Measurements from ENCODE around the gene ING3.

The ING3 gene

DNA sequence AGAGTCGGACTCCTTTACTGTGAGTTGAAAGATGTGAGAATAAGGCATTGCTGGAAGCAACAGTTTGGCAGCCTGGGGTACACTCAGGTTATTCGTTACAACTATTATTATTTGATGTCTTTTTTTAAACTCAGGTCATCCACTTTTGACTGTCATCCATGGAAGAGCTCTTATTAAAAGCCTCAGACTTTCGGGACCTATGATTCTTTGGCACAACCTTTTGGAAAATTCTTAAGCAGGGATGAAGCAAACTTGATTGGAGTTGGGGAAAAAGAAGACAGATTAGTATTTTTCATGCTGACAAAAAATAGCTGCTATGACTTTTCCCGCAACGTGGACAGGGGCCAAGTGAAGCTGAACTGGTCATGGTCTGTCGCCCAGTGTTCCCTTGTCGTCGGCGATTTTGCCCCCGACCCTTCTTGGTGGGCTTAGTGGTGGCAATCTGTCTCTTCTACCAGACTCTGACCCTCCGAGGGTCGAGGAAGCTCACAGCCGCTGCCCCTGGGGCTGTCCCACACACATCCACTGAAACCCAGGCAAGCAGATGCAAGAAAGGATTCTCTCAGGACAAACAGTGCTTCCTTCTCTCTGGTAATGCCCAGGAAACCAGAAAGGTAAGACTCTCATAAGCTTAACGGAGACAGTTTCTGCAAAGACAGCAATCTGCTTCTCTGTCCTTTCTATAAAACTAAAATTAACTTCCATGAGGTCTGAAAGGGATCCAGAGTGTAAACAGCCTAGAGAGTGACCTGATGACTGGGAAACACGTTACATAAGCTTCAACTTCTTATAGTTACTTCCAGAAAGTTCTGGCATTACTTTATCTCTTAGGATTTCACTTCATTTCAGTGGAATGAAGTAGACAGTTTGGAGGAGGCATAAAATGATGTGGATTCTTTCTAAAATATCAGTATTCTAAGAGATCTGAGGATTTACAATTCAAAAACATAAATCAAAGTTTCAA lies 39.0 kb downstream of the ING3 start:
- DNase-seq, result peak; percentile 49

DNA sequence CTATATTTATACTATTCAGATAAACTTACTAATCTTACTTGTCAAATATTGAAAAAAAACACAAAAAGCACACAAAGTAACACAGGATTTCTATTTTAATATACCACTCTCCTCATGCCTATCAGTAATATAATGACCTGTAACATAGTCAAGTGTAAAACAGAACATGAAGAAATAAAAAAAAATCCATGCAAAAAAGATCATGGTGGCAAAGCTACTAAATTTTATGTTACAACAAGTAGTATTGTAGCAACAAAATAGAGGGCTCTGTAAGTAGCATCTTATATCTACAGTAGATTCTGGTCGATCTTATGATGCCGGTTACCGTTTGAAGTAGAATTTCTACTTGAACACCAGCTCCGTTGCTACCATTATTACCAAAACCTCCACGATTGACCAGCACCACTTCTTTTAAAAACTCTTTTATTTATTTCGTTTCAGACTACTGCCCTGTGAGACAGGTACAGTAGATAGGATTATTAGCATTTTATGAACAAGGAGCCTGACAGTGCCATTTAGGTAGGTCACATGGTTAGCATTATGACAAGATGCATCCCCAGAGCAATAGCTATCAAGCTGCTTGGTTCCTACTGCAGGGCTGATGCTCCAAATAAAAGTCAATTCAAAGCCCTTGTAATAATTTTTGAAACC lies 40.0 kb downstream of the ING3 start:
- peak; percentile 65 for DNase-seq

GRCh38 chr7:120991161-120991560 lies 40.6 kb downstream of the ING3 start:
- no peak for DNase-seq

DNA sequence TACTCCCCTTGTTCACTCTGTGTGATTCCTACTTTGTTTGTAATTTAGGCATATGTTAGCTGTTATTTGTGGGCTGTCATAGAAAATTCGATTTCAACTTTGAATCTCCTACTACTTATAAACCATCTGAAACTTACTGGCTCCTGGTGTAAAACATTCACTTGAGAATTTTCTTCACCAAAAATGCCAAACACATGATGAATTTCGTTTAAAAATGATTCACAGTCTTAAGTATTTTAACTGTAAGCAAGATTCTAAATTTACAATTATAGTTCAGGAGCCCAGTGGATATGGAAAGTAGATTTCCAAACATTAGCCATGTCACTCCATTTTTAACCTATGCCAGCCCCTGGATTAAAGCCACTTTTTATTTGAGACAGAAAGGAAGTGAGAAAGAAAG lies 41.0 kb downstream of the ING3 start:
- peak; percentile 51 for DNase-seq

GRCh38 chr7:120992272-120992964 lies 41.8 kb downstream of the ING3 start:
- peak; percentile 42 for DNase-seq

DNA sequence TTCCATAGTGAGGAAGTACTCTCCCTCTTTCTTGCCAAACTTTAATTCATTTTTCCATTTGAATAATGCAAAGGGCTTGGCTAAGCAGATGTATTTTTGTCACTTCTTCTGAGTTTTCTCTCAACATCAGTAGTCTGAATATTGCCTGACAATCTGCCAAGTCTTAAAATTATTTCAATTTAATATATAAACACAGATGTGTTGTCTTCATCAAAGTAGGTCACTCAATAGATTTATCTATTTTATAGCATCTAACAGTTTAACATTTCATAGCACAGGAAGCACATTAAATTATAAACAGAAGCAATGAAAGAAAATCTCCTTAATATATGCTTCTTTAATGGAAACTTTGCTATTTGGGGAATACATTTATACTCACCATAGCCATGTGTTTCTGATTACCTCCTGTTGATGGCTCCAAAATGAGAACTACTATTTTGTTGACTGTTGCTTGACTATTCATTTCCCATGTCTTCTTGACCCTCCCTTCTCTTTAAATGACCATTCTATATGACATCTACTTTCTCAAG lies 42.5 kb downstream of the ING3 start:
- peak; percentile 43 for DNase-seq

DNA sequence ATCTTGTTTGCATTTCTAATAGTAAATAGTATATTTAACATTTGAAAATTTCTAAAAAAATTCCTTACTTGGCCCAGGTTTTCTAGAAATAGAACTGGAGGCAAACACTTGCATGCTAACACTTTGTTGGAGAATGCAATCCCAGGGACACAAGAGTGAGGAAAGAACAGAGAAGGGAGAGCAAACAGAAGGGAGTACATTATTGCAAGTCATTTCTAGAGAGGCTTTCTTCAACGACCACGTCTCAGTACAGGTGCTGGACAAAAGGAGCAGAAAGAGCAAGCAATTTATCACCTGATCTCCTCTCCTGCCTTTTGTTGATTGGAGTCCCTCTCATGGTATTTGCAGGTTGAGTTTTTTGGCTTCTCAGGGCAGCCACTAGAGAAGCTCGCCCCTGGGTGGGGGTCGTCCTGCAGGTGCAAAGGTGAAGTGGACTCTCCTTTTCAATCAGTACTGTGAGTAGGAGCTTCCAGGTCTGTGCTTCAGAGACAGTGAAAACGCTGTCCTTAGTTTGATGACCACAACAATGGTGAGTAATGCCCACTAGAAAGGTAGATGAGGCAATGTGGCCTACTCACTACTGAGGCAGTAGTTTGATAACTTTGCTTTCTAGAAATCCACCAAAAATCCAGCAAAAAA lies 43.1 kb downstream of the ING3 start:
- DNase-seq, result peak; percentile 37

DNA sequence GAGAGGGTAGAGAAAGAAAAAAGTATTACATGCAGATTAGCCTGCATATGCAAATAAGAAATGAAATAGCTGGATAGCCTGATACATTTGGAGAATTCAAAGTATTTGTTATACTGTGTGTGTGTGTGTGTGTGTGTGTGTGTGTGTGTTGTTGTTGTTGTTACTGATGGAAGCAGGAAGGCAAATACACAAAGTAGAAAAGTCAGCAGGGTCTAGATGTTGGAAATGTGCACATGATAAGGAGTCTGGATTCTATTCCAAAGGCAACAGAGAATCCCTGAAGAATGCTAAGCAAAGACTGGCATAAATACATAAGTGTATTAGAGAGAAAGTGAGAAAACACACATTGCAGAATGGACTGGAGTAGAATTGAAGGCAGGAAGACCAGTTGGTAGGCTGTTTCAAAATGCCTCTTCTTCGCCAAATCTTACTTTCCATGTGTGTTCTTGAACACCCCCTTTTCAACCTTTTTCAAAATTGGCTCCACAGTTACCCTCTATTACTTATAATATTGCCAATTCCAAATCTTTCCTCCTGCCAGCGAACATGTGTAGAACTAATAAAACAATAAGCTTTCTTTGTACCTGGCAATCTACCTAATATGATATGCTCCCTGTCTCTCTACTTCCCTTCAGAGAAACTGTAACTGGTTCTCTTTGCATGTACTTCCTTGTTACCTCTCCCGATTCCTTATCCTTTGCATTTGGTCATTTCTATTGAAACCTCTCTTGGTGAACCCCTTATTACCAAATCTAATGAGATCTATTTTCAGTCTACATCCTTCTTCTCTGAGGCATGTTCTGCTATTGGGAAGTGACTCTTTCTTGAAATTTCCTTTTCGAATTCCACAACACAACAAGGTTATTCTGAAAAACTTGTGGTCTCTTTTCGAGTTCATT lies 44.2 kb downstream of the ING3 start:
- peak; percentile 33 for DNase-seq

DNA sequence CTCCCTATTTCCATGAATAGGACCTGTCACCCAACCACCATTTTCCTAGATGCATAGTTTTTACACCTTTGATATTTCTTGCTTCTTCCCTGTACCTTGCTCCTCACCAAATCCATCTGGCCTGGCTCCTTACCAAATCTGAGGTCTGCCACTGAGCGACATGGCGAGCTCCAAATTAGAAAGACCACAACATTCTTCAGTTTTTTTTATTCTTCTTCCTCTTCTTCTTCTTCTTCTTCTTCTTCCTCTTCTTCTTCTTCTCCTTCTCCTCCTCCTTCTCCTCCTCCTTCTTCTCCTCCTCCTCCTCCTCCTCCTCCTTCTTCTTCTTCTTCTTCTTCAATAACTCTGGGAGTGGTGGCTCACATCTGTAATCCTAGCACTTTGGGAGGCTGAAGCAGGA lies 45.1 kb downstream of the ING3 start:
- DNase-seq, result peak; percentile 65

GRCh38 chr7:120996333-120996987 lies 45.9 kb downstream of the ING3 start:
- peak; percentile 90 for DNase-seq

GRCh38 chr7:120996988-120997345 lies 46.4 kb downstream of the ING3 start:
- DNase-seq, result no peak

- no peak for DNase-seq
Observed at GRCh38 chr7:120997882-120998474, 47.4 kb downstream of the ING3 start.

DNA sequence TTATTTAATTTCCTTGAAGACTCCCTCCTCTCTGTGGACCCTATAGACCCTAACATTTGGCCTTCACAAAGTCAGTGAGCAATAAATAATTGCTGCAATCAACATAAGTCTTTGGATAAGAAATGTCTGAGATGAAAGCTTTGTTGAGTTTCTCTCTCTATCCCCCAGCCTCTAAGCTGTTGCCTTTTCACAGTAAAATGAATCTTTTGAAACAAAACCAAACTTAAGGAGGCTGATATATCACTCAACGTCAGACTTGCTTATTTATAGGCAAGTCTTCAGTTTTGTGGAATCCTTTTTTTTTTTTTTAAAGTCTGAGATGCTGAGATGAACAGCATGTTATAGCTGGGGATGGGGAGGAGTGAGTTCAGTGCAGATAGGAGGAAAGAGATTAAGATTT lies 47.9 kb downstream of the ING3 start:
- DNase-seq, result peak; percentile 39

- DNase-seq, result peak; percentile 39
Observed at GRCh38 chr7:120998996-120999565, 48.5 kb downstream of the ING3 start.

GRCh38 chr7:121000081-121000983 lies 49.8 kb downstream of the ING3 start:
- DNase-seq, result peak; percentile 72

- DNase-seq, result no peak
Observed at GRCh38 chr7:121001234-121001906, 50.8 kb downstream of the ING3 start.

DNA sequence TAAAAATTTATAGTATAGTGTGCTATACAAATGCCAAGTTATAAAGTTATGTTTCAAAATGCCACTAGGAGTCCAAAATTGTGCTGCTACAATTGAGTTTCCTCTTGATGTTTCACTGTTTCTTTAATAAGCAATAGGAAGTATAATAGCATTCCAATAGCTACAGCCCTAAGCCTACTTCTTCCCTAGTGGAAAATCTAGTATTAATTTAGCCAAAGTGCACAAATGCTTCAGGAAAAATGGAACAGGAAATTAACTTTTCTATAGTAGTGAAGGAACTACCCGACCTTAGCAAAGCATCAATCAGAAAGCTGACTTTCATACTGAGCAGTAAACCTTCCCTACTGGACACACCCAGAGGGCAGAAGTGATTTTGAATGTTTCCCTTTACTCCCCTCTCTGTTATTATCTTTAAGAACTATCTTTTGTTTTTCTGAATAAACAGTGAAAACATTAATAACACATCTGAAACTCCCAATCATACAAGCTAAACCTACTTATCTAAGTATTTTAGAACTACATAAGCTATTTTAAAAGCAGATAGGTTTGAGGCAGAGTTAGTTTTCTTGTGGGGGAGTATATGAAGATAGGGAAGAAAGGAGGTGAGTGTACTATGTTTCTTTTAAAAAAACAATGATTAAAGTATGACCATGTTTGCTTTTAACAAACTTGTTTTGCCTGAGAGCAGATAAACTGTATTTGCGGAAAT lies 51.6 kb downstream of the ING3 start:
- peak; percentile 35 for DNase-seq

- DNase-seq, result no peak
Observed at GRCh38 chr7:121002757-121003200, 52.2 kb downstream of the ING3 start.
